ENCODE results near the gene ERICH6. TPM values are rescaled to one million over a fixed set of nuclear protein-coding genes. Genes with fewer than 3 reads are reported as not detected.

ERICH6 gene
- under 1 TPM in 1 of 4 donors, not detected in 3; 0.68 TPM for total RNA-seq

DNA sequence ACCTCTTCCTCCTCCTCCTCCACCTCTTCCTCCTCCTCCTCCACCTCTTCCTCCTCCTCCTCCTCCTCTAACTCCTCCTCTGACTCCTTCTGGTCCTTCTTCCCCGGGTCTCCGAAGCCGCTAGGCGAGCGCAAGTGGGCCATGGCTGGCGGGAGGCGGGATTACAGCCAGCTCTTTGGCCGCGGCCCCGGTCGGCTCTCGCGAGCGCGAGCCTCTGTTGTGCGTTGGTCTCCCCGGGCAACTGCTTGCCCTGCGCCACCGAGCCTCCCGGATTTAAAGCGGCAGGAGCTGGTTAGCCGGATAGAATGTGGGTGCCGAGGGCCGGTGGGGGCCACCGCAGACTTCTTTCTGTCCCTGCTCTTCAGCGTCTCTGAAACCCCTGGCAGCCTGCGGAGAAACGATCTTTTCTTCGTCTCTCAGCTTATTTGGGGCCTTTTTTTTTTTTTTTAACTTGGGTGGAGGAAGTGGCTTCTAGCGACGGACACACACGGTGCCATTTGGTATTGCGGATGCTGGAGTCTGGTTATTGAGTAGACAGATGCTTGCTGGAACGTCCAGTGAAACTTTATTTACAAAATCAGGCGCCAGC, at the start of gene ERICH6:
Gene ERICH6, minus strand, starts transcription at position 165 of the 589 bp plus-strand sequence. Its CDS starts 22 bp downstream, at position 143.
- under 1% methylated on average over 35 of the region's 35 CpGs for WGBS

DNA sequence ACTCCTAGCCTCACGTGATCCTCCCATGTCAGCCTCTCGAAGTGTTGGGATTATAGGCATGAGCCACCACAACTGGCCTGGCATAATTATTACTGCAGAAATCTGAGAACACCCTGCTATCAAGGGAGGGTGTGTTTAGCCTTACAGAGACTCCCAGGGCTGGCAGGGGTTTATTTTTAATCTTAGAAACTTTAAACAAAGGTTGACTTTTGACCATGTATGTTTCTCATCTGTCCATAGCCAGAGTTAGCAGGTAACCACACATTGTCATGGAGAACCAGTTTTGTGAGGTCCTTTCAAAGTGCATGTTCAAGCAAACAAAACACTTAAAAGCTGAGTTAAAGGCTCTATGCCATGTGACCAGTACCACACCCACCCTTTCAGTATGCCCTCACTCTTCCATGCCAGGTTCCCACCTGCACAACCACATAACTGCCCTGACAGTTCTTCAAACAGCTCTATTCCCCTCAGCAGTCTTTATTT, 48.1 kb upstream of the ERICH6 start:
- DNase-seq (ENCODE audit: low spot score in 2 of 2): no peak
- Histone ChIP-seq H3K9me3 (no peaks in the 10 kb centered on the region), H3K4me3 (no peak overlapping the region), H3K36me3 (no peaks in the 10 kb centered on the region), H3K4me1 (peaks cover 46% of the 10 kb centered on the region), H3K27me3 (no peaks in the 10 kb centered on the region), H3K27ac (peak overlapping the region; percentile 58)
- 62% methylated on average over 2 of the region's 2 CpGs for WGBS
- TF ChIP-seq EP300 (IDR thresholded peaks at IDR 0.05): no peak
- TF ChIP-seq, protein P1, sequence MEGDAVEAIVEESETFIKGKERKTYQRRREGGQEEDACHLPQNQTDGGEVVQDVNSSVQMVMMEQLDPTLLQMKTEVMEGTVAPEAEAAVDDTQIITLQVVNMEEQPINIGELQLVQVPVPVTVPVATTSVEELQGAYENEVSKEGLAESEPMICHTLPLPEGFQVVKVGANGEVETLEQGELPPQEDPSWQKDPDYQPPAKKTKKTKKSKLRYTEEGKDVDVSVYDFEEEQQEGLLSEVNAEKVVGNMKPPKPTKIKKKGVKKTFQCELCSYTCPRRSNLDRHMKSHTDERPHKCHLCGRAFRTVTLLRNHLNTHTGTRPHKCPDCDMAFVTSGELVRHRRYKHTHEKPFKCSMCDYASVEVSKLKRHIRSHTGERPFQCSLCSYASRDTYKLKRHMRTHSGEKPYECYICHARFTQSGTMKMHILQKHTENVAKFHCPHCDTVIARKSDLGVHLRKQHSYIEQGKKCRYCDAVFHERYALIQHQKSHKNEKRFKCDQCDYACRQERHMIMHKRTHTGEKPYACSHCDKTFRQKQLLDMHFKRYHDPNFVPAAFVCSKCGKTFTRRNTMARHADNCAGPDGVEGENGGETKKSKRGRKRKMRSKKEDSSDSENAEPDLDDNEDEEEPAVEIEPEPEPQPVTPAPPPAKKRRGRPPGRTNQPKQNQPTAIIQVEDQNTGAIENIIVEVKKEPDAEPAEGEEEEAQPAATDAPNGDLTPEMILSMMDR (IDR thresholded peaks at IDR 0.05): no peak
- TF ChIP-seq POLR2A (IDR thresholded peaks at IDR 0.05): no peak
- TF ChIP-seq POLR2AphosphoS5 (IDR thresholded peaks at IDR 0.05): no peak

More for the DNA sequence above, at the start of gene ERICH6:
- Histone ChIP-seq H3K9me3 (no peaks in the 10 kb centered on the region), H3K36me3 (no peaks in the 10 kb centered on the region), H3K4me1 (peaks cover 9% of the 10 kb centered on the region), H3K27me3 (no peaks in the 10 kb centered on the region), H3K27ac (peak within 1 kb of the TSS; percentile 75), H3K4me3 (peak within 1 kb of the TSS; percentile 52)
- DNase-seq (ENCODE audit: low spot score in 2 of 2): peak; percentile 94 to 95
- TF ChIP-seq POLR2AphosphoS5 (IDR thresholded peaks at IDR 0.05) (no peak), EP300 (IDR thresholded peaks at IDR 0.05) (no peak), POLR2A (IDR thresholded peaks at IDR 0.05) (peak in 1 of 2 donors; percentile 58)
- TF ChIP-seq, protein P1 (IDR thresholded peaks at IDR 0.05): peak in 1 of 2 donors; percentile 16

DNA sequence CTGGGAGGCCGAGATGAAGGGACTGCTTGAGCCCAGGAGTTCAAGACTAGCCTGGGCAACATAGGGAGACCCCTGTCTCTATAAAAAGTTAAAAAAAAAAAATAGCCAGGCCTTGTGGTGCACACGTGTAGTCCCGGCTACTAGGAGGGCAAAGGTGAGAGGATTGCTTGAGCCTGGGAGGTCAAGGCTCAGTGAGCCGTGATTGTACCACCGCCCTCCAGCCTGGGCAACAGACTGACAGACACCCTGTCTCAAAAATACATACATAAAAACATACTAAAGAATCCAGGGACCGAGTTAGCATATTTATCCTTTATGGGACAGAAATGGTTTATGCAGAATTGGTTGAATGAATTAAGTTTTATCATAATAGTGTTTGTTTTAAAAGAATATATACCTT, 45.5 kb upstream of the ERICH6 start:
- H3K27ac ChIP-seq: no peak overlapping the region
- peak in 1 of 2 donors; percentile 6 for DNase-seq (ENCODE audit: low spot score in 2 of 2)
- TF ChIP-seq, protein P1 (IDR thresholded peaks at IDR 0.05): no peak
- no peak for TF ChIP-seq POLR2AphosphoS5 (IDR thresholded peaks at IDR 0.05)
- TF ChIP-seq POLR2A (IDR thresholded peaks at IDR 0.05): no peak
- no peak for TF ChIP-seq EP300 (IDR thresholded peaks at IDR 0.05)
- H3K9me3 ChIP-seq: no peaks in the 10 kb centered on the region
- H3K4me3 ChIP-seq: no peak overlapping the region
- H3K4me1 ChIP-seq: peaks cover 55% of the 10 kb centered on the region
- H3K36me3 ChIP-seq: no peaks in the 10 kb centered on the region
- no peaks in the 10 kb centered on the region for H3K27me3 ChIP-seq
- WGBS: 82% methylated on average over 6 of the region's 6 CpGs

DNA sequence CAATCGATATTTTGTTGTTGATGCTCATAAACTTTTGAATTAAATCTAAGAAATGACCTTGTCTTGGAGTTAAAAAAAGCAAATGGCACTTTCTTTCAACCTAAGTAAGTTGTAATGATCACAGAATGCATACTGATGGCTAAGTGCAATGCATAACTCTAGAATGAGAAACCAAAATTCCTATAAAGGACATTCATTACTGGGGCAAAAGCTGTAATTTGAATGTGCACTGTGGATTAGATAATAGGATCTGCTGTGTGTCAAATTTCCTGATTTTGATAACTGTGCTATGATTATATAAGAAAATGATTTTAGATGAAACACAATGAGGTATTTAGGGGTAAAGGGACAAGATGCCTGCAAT, 44.9 kb upstream of the ERICH6 start:
- H3K9me3 ChIP-seq: no peaks in the 10 kb centered on the region
- H3K27me3 ChIP-seq: no peaks in the 10 kb centered on the region
- peaks cover 61% of the 10 kb centered on the region for H3K4me1 ChIP-seq
- 85% methylated on average over 1 of the region's 1 CpG for WGBS
- no peak for DNase-seq (ENCODE audit: low spot score in 2 of 2)
- no peak for TF ChIP-seq EP300 (IDR thresholded peaks at IDR 0.05)
- TF ChIP-seq POLR2A (IDR thresholded peaks at IDR 0.05): no peak
- TF ChIP-seq, protein P1 (IDR thresholded peaks at IDR 0.05): no peak
- no peak for TF ChIP-seq POLR2AphosphoS5 (IDR thresholded peaks at IDR 0.05)
- no peak overlapping the region for H3K4me3 ChIP-seq
- H3K36me3 ChIP-seq: no peaks in the 10 kb centered on the region
- H3K27ac ChIP-seq: peak overlapping the region; percentile 47

DNA sequence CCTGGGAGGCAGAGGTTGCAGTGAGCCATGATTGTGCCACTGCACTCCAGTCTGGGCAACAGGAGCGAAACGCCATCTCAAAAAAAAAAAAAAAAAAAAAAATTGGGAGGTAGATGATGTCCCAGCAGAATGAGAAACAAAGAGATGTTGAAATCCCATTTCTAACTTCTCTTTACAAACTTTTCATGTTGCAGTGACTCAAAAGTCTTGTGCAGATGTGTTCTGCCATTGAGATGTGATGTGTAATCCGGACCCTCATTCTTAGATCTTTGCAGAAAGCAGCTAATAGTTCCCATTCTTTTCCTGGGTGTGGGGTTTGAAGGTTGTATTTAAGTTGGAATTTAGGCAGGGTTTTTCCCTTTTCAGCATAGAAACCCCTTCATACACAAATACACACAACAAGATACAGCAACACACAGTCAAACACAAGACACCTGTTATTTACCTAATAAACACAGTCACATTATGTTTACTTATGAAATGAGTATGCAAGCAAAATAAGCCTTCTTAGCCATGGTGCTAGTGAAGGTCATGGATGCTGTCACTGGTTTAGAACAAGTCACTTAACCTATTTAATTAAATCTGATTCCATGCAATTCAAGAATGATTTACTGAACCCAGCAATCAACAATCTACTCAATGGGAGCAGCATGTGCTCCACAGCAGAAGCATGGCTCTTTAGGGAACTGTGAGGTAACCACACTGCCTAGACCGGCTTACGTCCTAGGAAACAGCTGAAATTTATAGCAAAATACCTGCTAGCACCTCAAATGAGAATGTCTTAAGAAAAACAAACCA, 44.4 kb upstream of the ERICH6 start:
- H3K9me3 ChIP-seq: no peaks in the 10 kb centered on the region
- H3K27me3 ChIP-seq: no peaks in the 10 kb centered on the region
- no peaks in the 10 kb centered on the region for H3K36me3 ChIP-seq
- peaks cover 65% of the 10 kb centered on the region for H3K4me1 ChIP-seq
- TF ChIP-seq EP300 (IDR thresholded peaks at IDR 0.05): no peak
- no peak for TF ChIP-seq POLR2AphosphoS5 (IDR thresholded peaks at IDR 0.05)
- TF ChIP-seq POLR2A (IDR thresholded peaks at IDR 0.05): no peak
- peak overlapping the region; percentile 47 for H3K27ac ChIP-seq
- H3K4me3 ChIP-seq: no peak overlapping the region
- DNase-seq (ENCODE audit: low spot score in 2 of 2): no peak
- WGBS: 85% methylated on average over 5 of the region's 5 CpGs
